ENCODE data around the gene RBL2.
"Not testable (repeated sequence)": the region's sequence is repeated elsewhere in the genome, so short reads cannot be mapped to it uniquely, and the experiment has no call there.

RBL2 gene

DNA sequence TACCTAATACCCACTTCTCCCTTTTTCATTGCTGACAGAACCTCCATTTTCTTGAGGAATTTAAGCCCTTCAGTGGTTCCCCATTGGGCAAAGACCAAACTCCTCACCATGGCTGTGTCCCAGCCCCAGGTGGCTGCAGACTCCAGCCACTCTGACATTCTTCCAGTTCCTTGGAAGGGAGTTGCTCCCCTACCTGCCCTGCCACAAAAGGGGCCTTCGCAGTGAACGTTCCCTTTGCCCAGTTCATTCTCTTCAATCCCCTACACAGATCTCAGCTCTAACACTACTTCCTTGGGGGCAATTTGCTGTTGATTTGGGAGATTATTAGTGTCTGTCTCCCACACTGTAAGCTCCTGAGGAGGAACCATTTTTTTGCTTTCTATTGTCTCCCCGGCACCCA is 72.0 kb downstream of the RBL2 start:
- DNase-seq (ENCODE audit: low read depth in 3 of 3) = no peak

DNA sequence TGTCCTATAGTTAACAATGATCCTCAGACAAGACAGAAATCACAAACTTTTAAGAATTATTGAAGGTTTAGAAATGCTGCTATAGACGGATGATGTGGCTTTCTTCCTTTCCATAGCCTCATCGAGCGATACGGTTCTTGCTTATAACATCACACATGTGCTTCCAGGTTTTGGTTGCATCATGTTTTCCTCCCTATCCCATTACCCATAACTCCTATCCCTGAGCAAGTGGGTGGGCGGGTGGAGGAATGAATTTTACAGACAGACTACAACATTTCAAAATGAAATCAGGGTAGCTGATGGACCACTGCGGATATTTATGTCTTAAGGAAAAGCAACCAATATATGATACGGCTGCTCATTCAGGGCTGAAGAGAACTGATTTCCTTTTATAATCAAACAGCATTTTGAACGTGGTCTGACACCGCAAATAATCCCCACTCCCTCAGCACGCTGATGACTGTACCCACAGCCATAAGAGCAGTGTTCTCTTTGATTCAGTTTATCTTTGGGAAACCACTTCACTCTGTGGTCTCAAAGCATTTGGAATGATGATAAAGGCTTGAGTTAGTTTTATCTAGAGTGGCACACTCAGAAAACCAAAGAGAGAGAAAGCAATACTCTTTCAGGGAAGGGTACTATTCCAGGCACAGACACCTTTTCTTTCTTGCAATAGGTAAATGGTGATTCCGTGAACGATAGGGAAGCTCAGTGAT is 73.4 kb downstream of the RBL2 start:
- DNase-seq (ENCODE audit: low read depth in 3 of 3) = no peak

DNA sequence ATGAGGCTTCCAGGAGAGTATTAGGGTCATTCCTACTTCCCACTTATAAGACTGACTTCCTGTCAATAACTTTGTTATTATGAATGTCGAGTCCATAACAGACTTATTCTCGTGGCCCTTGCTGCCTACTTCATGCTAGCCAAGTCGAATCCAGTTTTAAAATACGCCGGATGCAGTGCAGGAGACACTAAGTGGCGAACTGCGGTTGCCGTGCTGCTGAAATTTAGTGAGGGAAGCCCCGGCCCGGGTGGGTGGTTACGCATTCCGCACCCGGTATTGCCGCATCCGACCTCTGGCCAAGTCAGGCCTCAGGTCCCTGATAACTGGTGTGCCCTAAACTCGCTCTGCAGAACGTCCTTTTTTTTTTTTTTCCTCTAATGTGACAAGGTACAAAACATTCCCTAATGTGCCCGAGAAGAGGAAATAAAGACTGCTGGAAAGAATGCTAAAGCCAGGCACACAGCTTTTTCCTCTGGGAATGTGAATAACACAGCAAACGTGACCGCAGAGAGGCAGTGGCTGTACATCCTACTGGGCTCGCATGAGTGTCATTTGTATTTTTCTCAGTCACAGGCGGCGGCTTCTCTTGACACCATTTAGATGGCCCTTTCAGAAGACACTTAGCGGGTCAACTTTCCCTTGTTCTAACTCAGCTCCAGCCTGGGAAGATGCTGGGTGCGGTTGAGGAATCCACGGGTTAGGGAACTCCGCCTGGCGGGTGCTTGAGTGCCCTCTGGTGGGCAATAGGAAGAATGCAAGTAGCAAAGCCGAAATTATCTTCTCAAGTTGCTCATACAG is 75.8 kb downstream of the RBL2 start:
- DNase-seq (ENCODE audit: low read depth in 3 of 3) = no peak

DNA sequence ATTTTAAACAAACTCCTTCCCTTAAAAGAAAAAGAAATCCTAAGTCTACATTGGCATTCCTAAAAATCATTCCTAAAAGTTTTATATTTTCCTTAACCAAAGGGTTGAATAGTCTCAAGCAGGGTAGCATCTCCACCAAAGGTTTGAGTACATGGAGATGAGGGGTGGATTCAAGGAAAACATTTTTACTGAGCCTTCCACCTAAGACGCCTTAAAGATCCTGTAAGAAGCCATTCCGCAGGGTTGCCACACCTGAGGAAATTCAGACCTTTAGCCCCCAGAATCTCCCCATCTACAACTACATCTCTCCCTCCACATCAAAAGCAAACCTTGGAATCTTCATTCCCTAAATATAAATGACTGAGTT is 76.4 kb downstream of the RBL2 start:
- no peak for DNase-seq (ENCODE audit: low read depth in 3 of 3)

DNA sequence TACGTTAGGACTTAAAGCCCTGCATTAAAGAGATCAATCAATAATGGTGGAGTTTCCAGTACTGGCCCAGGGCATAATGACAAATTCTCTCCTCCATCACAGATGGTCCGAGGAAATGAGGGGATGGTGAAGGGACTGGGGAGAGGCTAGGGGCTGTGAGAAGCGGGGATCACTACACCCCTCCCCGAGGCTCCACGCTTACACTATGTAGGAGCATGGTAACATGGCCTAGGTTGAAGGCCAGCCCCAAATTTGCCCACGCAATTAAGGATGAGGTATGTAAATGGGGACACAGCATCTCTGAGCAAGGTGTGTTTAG is 76.8 kb downstream of the RBL2 start:
- DNase-seq (ENCODE audit: low read depth in 3 of 3) = no peak

DNA sequence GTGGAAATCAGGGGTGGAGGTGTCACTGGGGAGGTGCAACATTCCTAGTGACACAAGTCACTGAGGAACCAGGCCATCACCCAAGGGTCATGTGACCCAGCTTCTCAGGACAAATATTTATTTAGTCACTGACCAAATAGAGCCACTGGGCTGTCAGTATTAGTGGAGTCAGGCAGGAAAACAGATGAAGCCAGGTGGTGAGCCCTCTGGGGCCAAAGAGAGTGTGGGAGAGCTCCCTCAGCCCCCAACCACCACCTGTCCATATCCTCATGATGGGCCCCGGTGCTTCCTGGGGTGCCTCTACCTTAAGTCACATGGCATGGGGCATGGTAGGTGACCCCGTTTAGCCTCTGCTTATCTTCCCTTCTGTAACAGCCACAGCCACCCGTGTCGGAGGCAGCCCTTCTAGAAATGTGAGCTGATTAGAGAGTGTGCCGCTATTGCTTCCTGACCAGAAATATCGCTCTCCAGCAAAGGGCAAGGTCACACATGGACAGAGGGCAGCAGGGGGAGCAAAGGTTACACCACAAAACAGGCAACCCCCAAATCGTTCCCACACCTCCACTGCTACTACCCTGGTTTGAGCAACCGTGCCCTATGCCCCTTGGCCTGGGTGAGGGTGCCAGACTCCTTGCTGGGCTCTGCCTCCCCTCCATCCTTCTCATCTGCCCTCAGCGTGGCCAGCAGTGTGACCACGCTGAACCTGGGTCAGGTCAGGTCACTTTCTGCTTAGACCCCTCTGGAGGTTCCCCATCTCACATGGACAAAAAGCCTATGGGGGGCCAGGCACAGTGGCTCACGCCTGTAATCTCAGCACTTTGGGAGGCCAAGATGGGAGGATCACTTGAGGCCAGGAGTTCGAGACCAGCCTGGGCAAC is 77.4 kb downstream of the RBL2 start:
- DNase-seq (ENCODE audit: low read depth in 3 of 3) = no peak

DNA sequence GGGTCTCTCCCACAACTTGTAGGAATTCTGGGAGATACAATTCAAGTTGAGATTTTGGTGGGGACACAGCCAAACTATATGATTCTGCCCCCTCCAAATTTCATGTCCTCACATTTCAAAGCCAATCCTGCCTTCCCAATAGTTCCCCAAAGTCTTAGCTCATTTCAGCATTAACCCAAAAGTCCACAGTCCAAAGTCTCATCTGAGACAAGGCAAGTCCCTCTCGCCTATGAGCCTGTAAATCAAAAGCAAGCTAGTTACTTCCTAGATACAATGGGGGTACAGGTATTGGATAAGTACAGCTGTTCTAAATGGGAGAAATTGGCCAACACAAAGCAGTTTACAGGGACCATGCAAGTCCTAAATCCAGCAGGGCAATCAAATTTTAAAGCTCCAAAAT is 78.5 kb downstream of the RBL2 start:
- DNase-seq (ENCODE audit: low read depth in 3 of 3) = not testable (repeated sequence)

DNA sequence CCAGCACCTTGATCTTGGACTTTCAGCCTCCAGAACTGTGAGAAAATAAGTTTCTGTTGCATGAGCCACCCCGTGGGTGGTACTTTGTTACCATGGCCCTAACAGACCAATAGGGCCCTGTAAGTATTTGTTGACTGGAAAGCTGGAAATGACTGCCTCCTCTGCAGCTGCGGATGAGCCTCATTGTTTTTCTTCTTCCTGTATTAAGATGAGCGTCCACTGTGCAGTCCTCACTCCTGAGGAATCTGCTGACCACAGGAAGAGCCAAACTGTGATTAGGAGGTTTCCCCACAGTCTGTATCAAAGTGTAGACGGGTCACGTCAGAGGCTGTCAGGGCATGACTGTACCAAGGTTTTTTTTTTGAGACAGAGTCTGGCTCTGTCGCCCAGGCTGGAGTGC is 81.0 kb downstream of the RBL2 start:
- no peak for DNase-seq (ENCODE audit: low read depth in 3 of 3)

DNA sequence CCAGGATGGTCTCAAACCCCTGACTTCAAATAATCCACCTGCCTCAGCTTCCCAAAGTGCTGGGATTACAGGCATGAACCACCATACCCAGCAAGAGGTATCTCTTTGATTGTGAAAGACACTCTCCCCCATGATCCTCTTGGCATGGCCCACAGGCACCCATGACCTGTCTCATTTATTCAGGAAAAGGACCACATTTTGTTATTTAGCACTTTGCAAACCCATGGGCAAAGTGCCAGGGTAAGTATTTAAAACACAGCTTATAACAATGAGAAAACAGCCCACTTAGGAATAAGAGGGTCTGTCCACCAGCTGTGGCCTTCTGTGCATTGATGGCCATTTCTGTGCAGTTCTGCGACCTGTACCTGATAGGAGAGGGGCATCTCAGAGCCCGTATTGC is 81.5 kb downstream of the RBL2 start:
- no peak for DNase-seq (ENCODE audit: low read depth in 3 of 3)

DNA sequence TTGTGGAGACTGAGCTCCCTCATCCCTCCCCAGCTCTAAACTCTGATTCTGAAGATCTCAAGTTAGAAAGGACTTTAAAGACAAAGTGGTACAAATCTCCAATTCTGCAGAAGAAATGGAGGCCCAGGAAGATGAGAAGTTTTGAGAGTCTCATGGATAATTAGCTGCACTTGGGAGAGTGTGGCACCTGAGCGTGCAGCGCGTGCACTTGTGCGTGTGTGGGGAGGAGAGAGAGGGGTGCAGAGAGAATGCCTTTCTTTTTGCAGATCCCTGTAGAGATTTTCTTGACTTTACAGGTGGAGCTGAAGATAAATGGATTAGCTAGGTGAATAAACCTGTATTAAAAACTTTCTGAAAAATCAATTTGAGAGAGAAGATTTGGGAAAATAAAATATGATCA is 83.6 kb downstream of the RBL2 start:
- no peak for DNase-seq (ENCODE audit: low read depth in 3 of 3)

DNA sequence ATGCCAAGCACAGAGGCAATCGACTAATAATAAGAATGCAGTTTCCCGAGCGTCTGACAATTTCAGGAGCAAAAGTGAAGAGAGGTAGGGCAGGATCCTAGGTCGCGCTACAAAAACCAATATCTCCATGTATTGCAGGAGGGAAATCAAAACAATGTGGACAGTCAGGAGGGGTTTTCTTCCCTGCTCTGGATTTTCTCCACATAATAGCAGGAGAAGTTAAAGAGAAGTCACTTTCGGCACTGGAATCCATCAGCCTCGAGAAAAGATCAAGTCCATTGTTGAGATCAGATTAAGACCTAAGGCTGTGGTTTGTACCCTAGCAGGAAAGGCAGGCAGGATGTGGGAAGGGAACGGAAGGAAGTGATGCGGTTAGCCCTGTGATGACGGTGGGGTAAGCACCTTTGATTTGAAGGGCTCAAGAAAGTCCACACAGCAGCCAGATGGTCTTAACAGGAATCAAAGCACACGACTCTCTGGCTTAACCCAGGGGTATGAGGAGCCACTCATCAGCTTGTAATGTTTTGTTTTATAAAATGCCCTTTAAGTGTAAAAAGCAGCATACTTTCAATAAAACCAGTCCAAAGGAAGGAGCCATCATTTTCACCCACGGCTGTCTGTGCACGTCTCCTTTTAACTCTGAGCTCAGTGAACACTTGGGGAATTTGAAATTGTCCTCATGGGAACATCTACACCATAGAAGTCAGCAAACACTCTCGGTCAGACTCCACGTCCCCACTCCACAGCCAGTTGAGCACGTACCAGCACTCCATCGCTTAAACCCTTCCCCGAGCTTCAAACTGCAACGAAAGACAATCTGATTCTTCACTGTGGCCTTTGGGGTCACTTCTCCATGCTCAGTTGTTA is 84.5 kb downstream of the RBL2 start:
- DNase-seq (ENCODE audit: low read depth in 3 of 3) = peak in 2 of 3 experiments; percentile 44 to 47

DNA sequence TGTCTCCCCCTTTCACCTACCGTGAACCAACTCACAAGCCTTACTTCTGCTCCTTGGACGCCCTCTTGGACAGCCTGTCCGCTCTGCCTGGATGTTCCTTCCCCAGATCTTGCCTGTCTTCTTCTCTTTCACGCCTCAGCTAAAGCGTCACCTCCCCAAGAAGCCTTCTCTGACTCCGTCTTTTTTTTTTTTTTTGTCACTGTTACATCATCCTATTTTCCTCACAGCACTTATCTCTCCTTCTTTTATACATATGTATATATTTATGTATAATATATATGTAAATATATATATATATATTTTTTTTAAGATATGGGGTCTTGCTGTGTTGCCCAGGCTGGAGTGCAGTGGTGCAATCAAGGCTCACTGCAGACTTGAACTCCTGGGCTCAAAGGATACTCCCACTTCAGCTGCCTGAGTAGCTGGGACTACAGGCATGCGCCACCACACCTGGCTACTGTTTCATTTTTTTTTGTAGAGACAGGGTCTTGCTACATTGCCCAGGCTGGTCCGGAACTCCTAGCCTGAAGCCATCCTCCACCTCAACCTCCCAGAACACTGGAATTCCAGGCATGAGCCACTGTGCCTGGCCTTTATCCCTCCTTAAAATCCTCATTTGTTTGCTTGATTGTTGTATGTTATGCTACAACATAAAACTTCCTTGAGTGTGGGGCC is 85.3 kb downstream of the RBL2 start:
- DNase-seq (ENCODE audit: low read depth in 3 of 3) = no peak

DNA sequence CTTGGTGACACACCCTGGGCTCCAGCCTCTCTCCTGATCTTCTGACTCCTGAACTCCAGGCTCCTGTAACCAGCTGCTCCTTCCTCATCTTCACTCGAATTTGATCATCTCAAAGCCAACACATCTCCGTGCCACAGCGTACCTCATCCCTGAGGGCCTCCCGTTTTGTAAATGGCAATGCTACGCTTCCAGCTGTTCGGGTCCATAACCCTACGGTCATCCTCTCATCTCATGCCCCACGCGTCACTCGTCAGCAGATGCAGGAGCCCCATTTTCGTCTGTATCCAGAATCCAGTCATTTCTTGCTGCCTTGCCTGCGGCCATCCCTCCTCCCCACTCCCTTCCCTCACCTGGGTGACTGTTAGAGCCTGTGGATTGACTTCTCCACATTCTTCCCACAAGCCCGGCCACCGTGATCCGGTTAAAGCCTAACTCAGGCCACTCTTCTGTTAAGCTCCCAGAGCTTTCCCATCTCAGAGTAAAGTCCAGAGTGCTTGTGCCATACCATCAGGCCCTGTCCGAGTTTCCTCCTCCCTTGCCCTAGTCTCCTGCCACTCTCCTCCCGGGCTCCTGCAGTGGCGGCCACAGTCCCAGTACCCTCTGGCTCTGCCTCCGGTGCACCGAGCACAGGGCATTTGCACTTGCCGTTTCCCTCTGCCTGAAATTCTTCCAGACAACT is 89.0 kb downstream of the RBL2 start:
- DNase-seq (ENCODE audit: low read depth in 3 of 3) = no peak

DNA sequence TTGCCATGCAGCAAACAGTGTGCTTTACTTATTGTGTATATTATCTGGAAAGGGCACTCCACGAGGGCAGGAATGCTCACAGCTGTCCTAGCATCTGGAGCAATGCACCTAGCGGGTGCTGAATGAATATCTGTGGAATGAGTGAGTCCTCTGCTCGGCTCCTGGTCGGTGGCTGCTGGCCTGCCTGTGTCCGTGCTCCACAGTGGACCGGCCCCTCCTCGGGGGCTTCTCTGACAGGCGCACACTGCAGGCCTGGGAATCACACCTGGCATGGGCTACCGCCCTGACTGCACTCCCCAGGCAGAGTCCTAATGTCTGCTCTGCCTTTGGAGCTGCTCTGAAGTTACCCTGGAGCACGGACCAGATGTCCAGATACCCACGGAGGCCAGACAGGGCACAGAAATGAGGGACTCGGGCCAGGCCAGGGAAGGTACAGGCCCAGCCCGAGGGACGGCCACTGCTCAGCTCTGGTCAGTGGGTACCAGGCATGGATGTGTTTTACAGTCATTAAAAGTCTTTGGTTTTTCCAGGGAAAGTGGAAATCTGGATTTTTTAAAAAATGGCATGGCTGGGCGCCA is 89.8 kb downstream of the RBL2 start:
- no peak for DNase-seq (ENCODE audit: low read depth in 3 of 3)

DNA sequence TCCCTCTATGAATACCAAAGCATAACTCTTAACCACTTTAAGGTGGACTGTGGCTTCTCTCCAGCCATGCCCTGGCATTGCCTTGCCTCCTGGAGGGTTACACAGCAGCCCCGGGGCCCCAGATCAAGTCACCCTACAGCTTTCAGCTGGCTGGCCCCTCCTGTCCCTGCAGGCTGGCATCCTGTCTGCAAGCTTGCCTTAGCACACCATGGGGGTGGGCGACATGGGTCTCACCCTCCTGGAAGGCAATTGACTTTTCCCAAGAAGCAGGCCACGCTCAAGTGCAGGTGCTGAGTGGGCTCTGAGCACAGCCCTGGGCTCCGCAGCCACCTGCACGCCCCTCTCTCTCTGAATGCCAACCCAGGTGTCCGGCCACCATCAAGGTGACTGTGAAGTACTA is 94.5 kb downstream of the RBL2 start:
- DNase-seq (ENCODE audit: low read depth in 3 of 3) = no peak

DNA sequence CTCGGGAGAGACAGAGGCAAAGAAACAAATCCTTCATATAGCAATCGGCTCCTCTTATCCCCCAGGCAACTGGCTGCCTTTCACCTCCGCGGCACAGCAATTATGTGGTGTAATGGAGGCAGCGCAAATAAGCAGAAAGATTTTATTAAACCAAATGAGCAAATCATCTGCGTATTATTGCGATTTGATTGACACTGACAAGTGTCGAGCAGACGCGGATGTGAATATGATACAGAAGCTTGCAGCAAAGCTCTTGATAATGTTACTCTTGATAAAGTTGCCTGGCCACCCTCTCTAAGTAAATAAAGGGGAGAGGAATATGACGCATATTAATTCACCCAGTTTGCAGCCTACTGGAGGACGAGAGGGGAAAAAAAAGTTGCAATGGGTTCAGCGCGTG is 95.2 kb downstream of the RBL2 start:
- DNase-seq (ENCODE audit: low read depth in 3 of 3) = no peak

DNA sequence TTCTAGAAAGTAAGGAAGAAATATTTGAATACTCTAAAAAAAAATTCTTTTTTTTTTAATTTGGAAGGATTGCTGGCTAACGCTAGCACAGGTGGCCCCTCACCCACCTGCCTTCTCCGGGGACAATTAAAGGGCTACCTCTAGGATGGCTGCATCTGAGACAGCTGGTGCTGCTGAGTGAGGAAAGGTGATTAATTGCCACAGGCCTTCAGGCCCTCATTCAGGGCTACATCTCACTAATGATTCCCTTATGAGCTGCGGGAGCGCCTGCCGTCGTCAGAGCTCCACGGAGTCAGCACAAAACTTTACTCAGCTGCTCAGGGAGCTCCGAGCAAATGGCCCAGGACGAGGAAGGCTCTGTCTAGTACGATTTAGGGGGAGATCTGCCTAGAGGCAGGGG is 95.8 kb downstream of the RBL2 start:
- no peak for DNase-seq (ENCODE audit: low read depth in 3 of 3)

DNA sequence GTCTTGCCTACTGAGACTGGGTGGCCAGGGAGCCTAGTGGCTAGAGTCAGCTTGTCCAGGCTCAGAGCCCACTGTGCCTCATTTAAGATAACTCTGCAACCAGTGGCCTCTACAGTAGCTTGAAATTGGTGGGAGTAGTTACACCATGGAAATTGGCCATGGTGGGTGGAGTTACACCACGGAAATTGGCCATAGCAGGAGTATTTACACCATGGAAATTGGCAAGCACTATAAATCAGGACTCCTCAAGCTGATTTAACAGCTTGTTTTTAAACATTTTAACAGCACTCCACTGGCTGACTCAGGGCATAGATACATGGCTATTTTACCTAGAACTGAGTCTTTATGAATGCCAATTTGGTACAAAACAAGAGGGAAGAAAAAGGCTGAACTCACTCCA is 96.5 kb downstream of the RBL2 start:
- no peak for DNase-seq (ENCODE audit: low read depth in 3 of 3)

DNA sequence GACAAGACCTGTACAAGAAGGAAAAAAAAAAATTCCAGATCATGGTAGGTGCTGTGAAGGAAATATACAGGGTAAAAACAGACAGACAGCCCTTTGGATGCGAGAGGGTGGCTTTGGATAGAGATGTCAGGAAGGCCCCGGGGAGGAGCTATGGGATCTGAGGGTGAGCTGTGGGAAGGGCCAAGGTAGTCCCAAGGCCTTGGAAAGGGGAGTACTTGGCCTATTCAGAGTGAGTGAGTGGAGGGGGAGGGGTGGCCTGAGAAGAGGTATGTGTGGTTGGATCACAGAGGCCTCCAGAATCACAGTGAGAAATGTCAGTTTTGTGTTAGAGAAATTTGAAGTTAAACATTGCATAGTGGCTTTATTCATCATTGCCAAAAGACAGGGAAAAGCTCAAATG is 99.9 kb downstream of the RBL2 start:
- no peak for DNase-seq (ENCODE audit: low read depth in 3 of 3)

DNA sequence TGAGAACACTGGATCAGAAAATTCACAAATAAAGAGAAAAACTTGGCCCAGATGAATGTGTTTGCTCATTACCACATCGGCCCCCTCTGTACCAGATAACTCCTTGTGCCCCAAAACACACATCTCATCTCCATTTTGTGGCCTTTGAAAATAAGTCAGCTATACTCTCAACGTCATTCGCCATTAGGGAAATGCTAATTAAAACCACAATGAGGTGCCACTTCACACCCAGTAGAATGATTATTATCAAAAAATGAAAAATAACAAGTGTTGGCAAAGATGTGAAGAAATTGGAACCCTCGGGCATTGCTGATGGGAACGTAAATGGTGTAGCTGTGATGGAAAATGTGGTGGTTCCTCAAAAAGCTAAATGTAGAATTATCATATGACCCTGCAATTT is 103.4 kb downstream of the RBL2 start:
- DNase-seq (ENCODE audit: low read depth in 3 of 3) = no peak
